Vagina (tissue), 2 donors: ENCODE results near the gene TPX2. TPM values are rescaled to one million over a fixed set of nuclear protein-coding genes. Genes with fewer than 3 reads are reported as not detected.

Experiments used
- DNase-seq, 2 donors: peaks; one replicate each; pipeline ENCODE4 v3.0.0-alpha.2; 2017; ENCODE audit errors: extremely low spot score in 2 of 2
- H3K27ac ChIP-seq: fragments of 200-600 bp; sonication (generic); one replicate; pipeline ENCODE4 v1.5.1; 2019
- H3K27me3 ChIP-seq: fragments of 200-600 bp; sonication (generic); one replicate; pipeline ENCODE4 v1.5.1; 2019
- H3K36me3 ChIP-seq, 2 donors: fragments of 200-600 bp; sonication (generic); one replicate each; pipeline ENCODE4 v1.5.1; 2017 to 2019
- H3K4me1 ChIP-seq: fragments of 200-600 bp; sonication (generic); one replicate; pipeline ENCODE4 v1.5.1; 2019
- H3K4me3 ChIP-seq, 2 donors: fragments of 200-600 bp; sonication (generic); 1 replicate in 1 of 2; 2 replicates in 1 of 2; pipeline ENCODE4 v1.5.1; 2016 to 2019
- H3K9me3 ChIP-seq: fragments of 200-600 bp; sonication (generic); one replicate; pipeline ENCODE4 v1.5.1; 2019
- CTCF ChIP-seq, 3 experiments: fragments of 450-650 bp in 2 of 3; fragments of 200-600 bp in 1 of 3; sonication (generic) in 1 of 3; IDR thresholded peaks; one replicate each; pipeline ENCODE4 v1.5.1; 2017 to 2019; ENCODE audit warnings: antibody characterized with exemption in 3 of 3, mild to moderate bottlenecking in 2 of 3, moderate library complexity in 2 of 3
- POLR2A ChIP-seq, 2 donors: fragments of 450-650 bp; IDR thresholded peaks; one replicate each; pipeline ENCODE4 v1.6.1; 2017; ENCODE audit warnings: antibody characterized with exemption in 2 of 2, mild to moderate bottlenecking in 2 of 2, moderate library complexity in 2 of 2
- POLR2AphosphoS5 ChIP-seq, 2 donors: sonication (generic); formaldehyde crosslinking; IDR thresholded peaks; one replicate each; pipeline ENCODE4 v1.9.0; 2017; ENCODE audit warnings: antibody characterized with exemption in 2 of 2, mild to moderate bottlenecking in 2 of 2, low read depth in 1 of 2; ENCODE audit not compliant: insufficient read depth in 1 of 2
- intact Hi-C: fragments of 100-400 bp; cut with DNase I; formaldehyde crosslinking; loops from one replicate; pipeline ENCODE4 v1.15.1; 2023
- total RNA-seq: library from RNA; depleted of rRNA; stranded (reverse); fragments of >200 nt; gene quantifications from one replicate; pipeline ENCODE4 v1.2.3, GENCODE V29; 2016

TPX2 gene
- total RNA-seq, 1 donor from 2014 or later: 6.1 TPM

- intact Hi-C loops: no loop called here
- TF ChIP-seq POLR2AphosphoS5 (IDR thresholded peaks at IDR 0.05; ENCODE audit: insufficient read depth in 1 of 2, low read depth in 1 of 2) (no peak), CTCF (IDR thresholded peaks at IDR 0.05) (no peak), POLR2A (IDR thresholded peaks at IDR 0.05) (no peak)
- Histone ChIP-seq H3K27me3 (no peaks in the 10 kb centered on the region), H3K27ac (peak overlapping the region; percentile 21), H3K4me1 (peaks cover 44% of the 10 kb centered on the region), H3K36me3 (no peaks in the 10 kb centered on the region), H3K4me3 (no peak overlapping the region), H3K9me3 (no peaks in the 10 kb centered on the region)
- no peak for DNase-seq
Measured at GRCh38 chr20:31693987-31694661, 45.0 kb upstream of the TPX2 start.

- Histone ChIP-seq H3K4me1 (peaks cover 47% of the 10 kb centered on the region), H3K27me3 (no peaks in the 10 kb centered on the region), H3K36me3 (no peaks in the 10 kb centered on the region), H3K9me3 (no peaks in the 10 kb centered on the region), H3K4me3 (no peak overlapping the region), H3K27ac (peak overlapping the region; percentile 21)
- TF ChIP-seq CTCF (IDR thresholded peaks at IDR 0.05): no peak
- TF ChIP-seq POLR2AphosphoS5 (IDR thresholded peaks at IDR 0.05; ENCODE audit: insufficient read depth in 1 of 2, low read depth in 1 of 2): no peak
- TF ChIP-seq POLR2A (IDR thresholded peaks at IDR 0.05): no peak
- DNase-seq: no peak
- intact Hi-C loops: no loop called here
Measured at GRCh38 chr20:31694842-31695593, 44.1 kb upstream of the TPX2 start.

GRCh38 chr20:31695849-31696804 lies 43.0 kb upstream of the TPX2 start:
- intact Hi-C loops: no loop called here
- no peak for DNase-seq
- TF ChIP-seq POLR2AphosphoS5 (IDR thresholded peaks at IDR 0.05; ENCODE audit: insufficient read depth in 1 of 2, low read depth in 1 of 2): no peak
- TF ChIP-seq POLR2A (IDR thresholded peaks at IDR 0.05): no peak
- no peak for TF ChIP-seq CTCF (IDR thresholded peaks at IDR 0.05)
- H3K27ac ChIP-seq: peak overlapping the region; percentile 7
- H3K9me3 ChIP-seq: no peaks in the 10 kb centered on the region
- peaks cover 58% of the 10 kb centered on the region for H3K4me1 ChIP-seq
- no peaks in the 10 kb centered on the region for H3K27me3 ChIP-seq
- H3K4me3 ChIP-seq: no peak overlapping the region
- H3K36me3 ChIP-seq: no peaks in the 10 kb centered on the region

GRCh38 chr20:31698243-31698802 lies 40.8 kb upstream of the TPX2 start:
- no peak for DNase-seq
- H3K27ac ChIP-seq: peak overlapping the region; percentile 82
- no peaks in the 10 kb centered on the region for H3K27me3 ChIP-seq
- TF ChIP-seq POLR2A (IDR thresholded peaks at IDR 0.05): no peak
- no peak for TF ChIP-seq POLR2AphosphoS5 (IDR thresholded peaks at IDR 0.05; ENCODE audit: insufficient read depth in 1 of 2, low read depth in 1 of 2)
- no peak for TF ChIP-seq CTCF (IDR thresholded peaks at IDR 0.05)
- H3K4me1 ChIP-seq: peaks cover 64% of the 10 kb centered on the region
- no peaks in the 10 kb centered on the region for H3K36me3 ChIP-seq
- H3K9me3 ChIP-seq: no peaks in the 10 kb centered on the region
- intact Hi-C loops: no loop called here
- H3K4me3 ChIP-seq: no peak overlapping the region
